MM.1S (cell line): Measurements from ENCODE around the gene PDE4B.

Experiments
- DNase-seq: peaks from one replicate; pipeline ENCODE4 v3.0.0-alpha.2; 2015
- H2AFZ ChIP-seq: fragments of 300-600 bp; sonication (generic); 2 replicates; pipeline ENCODE4 v1.6.0; 2016; ENCODE audit warnings: antibody characterized with exemption, low read length
- H3F3A ChIP-seq: fragments of 300-600 bp; sonication (generic); 2 replicates; pipeline ENCODE4 v1.6.1; 2016; ENCODE audit warnings: mild to moderate bottlenecking, antibody characterized with exemption, low read length, moderate library complexity, mixed read lengths; ENCODE audit not compliant: insufficient read depth
- H3K27ac ChIP-seq: fragments of 300-600 bp; sonication (generic); 2 replicates; pipeline ENCODE4 v1.5.1; 2016; ENCODE audit warnings: mild to moderate bottlenecking, low read length
- H3K27me3 ChIP-seq: fragments of 300-600 bp; sonication (generic); replicated peaks from 2 replicates; pipeline ENCODE4 v1.6.0; 2016; ENCODE audit warnings: low read length; ENCODE audit not compliant: insufficient read depth
- H3K36me3 ChIP-seq: fragments of 300-600 bp; sonication (generic); replicated peaks from 2 replicates; pipeline ENCODE4 v1.6.1; 2016; ENCODE audit warnings: mild to moderate bottlenecking, low read length, mixed read lengths; ENCODE audit not compliant: insufficient read depth
- H3K4me1 ChIP-seq: fragments of 300-600 bp; sonication (generic); 2 replicates; pipeline ENCODE4 v1.6.1; 2016; ENCODE audit warnings: low read length, mixed read lengths
- H3K4me2 ChIP-seq: fragments of 300-600 bp; sonication (generic); 2 replicates; pipeline ENCODE4 v1.6.0; 2016; ENCODE audit warnings: low read depth, low read length
- H3K4me3 ChIP-seq: fragments of 300-600 bp; sonication (generic); 2 replicates; pipeline ENCODE4 v1.5.1; 2016; ENCODE audit warnings: low read length, mixed read lengths
- H3K79me2 ChIP-seq: fragments of 300-600 bp; sonication (generic); 2 replicates; pipeline ENCODE4 v1.6.1; 2016; ENCODE audit warnings: mixed run types, low read length, mixed read lengths
- H3K9ac ChIP-seq: fragments of 300-600 bp; sonication (generic); 2 replicates; pipeline ENCODE4 v1.6.1; 2016; ENCODE audit warnings: low read length, mixed read lengths
- H3K9me2 ChIP-seq: fragments of 300-600 bp; sonication (generic); replicated peaks from 2 replicates; pipeline ENCODE4 v1.6.1; 2016; ENCODE audit warnings: mild to moderate bottlenecking, low read length, mixed read lengths; ENCODE audit not compliant: insufficient read depth
- H3K9me3 ChIP-seq: fragments of 300-600 bp; sonication (generic); replicated peaks from 2 replicates; pipeline ENCODE4 v1.6.1; 2016; ENCODE audit warnings: mild to moderate bottlenecking, low read length, mixed read lengths; ENCODE audit not compliant: insufficient read depth
- H4K20me1 ChIP-seq: fragments of 300-600 bp; sonication (generic); 2 replicates; pipeline ENCODE4 v1.6.1; 2016; ENCODE audit warnings: mild to moderate bottlenecking, low read length, moderate library complexity, mixed read lengths; ENCODE audit not compliant: insufficient read depth
- EZH2 ChIP-seq: fragments of 300-600 bp; sonication (generic); optimal IDR thresholded peaks from 2 replicates; pipeline ENCODE3; 2017; ENCODE audit warnings: low read depth, mild to moderate bottlenecking, antibody characterized with exemption, low read length, mixed read lengths
- EZH2phosphoT487 ChIP-seq: fragments of 300-600 bp; sonication (generic); IDR thresholded peaks from 2 replicates; pipeline ENCODE4 v1.6.1; 2018; ENCODE audit warnings: antibody characterized with exemption, low read length
- TF ChIP-seq, protein P1 (sequence below): fragments of 300-600 bp; sonication (generic); IDR thresholded peaks from 2 replicates; pipeline ENCODE4 v1.5.1; 2016; ENCODE audit warnings: antibody characterized with exemption, low read length, mixed read lengths

PDE4B gene

DNA sequence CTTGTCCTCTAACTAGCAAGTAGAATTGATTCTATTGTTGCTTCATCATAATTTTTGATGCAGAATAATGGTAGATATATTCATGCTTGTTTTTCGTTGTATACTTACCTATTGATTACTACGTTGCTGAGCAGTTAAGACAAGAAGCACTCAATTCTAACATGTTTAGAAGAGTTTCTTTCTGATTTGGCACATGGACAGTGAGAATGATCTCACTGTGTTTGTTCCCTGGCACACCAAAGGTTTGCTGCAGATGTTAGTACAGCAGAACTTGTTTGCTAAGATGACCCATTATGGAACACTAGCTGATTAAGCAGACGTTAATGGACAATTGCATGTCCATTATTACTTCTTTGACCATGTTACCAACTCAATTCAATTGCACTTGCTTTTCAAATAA, 556.5 kb downstream of the PDE4B start:
- H3K9me3 ChIP-seq: no peaks in the 10 kb centered on the region
- peaks cover 33% of the 10 kb centered on the region for H3K4me1 ChIP-seq
- peak overlapping the region; percentile 63 for H3K4me2 ChIP-seq
- no peaks in the 10 kb centered on the region for H4K20me1 ChIP-seq
- peaks cover 90% of the 10 kb centered on the region for H3K79me2 ChIP-seq
- H3F3A ChIP-seq: peaks cover 23% of the 10 kb centered on the region; the same call in 1 of the 2 replicates
- H3K9ac ChIP-seq: peak overlapping the region; percentile 58
- no peaks in the 10 kb centered on the region for H3K27me3 ChIP-seq
- TF ChIP-seq EZH2: no peak
- TF ChIP-seq EZH2phosphoT487: no peak
- TF ChIP-seq, protein P1, sequence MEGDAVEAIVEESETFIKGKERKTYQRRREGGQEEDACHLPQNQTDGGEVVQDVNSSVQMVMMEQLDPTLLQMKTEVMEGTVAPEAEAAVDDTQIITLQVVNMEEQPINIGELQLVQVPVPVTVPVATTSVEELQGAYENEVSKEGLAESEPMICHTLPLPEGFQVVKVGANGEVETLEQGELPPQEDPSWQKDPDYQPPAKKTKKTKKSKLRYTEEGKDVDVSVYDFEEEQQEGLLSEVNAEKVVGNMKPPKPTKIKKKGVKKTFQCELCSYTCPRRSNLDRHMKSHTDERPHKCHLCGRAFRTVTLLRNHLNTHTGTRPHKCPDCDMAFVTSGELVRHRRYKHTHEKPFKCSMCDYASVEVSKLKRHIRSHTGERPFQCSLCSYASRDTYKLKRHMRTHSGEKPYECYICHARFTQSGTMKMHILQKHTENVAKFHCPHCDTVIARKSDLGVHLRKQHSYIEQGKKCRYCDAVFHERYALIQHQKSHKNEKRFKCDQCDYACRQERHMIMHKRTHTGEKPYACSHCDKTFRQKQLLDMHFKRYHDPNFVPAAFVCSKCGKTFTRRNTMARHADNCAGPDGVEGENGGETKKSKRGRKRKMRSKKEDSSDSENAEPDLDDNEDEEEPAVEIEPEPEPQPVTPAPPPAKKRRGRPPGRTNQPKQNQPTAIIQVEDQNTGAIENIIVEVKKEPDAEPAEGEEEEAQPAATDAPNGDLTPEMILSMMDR: no peak
- peak overlapping the region; percentile 71 for H3K27ac ChIP-seq
- H3K9me2 ChIP-seq: no peaks in the 10 kb centered on the region
- H3K4me3 ChIP-seq: peak overlapping the region; percentile 12; the same call in 1 of the 2 replicates
- H2AFZ ChIP-seq: no peak overlapping the region
- peak; percentile 36 for DNase-seq
- no peaks in the 10 kb centered on the region for H3K36me3 ChIP-seq

DNA sequence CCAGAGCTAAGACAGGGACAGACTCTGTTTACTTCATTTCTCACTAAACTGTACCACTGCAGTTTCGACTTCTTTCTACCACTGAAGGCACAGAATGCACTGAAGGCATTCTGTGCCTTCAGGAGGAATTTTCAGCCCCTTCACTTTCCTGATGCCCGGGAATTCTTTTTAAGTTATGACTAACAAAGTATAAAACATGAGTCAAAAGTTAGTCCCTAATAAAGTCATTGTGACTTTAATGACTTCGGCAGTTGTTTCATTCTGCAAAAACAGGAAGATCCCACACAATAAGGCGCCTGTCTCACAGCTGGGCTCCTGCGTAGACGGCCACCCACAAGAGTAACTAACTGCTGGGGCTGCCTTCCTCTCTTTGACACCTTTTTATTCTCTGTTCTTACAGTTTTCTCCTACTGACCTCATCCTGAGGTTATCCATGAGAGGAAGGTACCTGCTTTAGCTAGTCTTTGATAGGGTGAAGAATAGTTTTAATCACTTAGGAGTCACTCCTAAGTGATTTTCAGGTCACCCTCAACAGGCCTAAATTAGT, 557.4 kb downstream of the PDE4B start:
- no peaks in the 10 kb centered on the region for H3K36me3 ChIP-seq
- H3K27me3 ChIP-seq: no peaks in the 10 kb centered on the region
- H3K9me3 ChIP-seq: no peaks in the 10 kb centered on the region
- peak; percentile 66 for DNase-seq
- no peaks in the 10 kb centered on the region for H3K9me2 ChIP-seq
- peaks cover 33% of the 10 kb centered on the region for H3K4me1 ChIP-seq
- peak overlapping the region; percentile 58 for H3K9ac ChIP-seq
- peaks cover 23% of the 10 kb centered on the region; the same call in 1 of the 2 replicates for H3F3A ChIP-seq
- H3K79me2 ChIP-seq: peaks cover 90% of the 10 kb centered on the region
- peak overlapping the region; percentile 63 for H3K4me2 ChIP-seq
- H2AFZ ChIP-seq: no peak overlapping the region
- H3K4me3 ChIP-seq: peak overlapping the region; percentile 12
- H3K27ac ChIP-seq: peak overlapping the region; percentile 71
- H4K20me1 ChIP-seq: no peaks in the 10 kb centered on the region
- TF ChIP-seq, protein P1: no peak
- TF ChIP-seq EZH2phosphoT487 (no peak), EZH2 (no peak)

DNA sequence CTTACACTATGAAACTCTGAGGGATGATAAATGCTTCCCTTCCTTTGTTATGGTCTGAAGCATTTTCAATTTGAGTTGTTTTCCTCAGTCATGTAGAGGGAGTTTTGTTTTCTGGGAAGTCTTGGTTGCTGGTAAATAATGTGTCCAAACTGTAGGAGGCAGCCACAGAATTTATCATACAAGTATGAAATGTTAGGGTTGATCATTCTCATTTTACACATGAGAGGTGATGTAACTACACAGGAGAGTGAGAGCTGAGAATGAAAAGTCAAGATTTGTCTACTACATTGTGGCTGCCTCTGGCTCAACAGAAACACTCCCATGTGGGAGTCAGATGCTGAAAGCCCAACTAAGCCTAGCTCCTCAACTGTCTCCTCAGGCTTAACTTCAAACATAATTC, 558.8 kb downstream of the PDE4B start:
- peaks cover 23% of the 10 kb centered on the region; the same call in 1 of the 2 replicates for H3F3A ChIP-seq
- H3K9me3 ChIP-seq: no peaks in the 10 kb centered on the region
- no peak for DNase-seq
- TF ChIP-seq, protein P1: no peak
- TF ChIP-seq EZH2 (no peak), EZH2phosphoT487 (no peak)
- H3K9ac ChIP-seq: no peak overlapping the region
- peak overlapping the region; percentile 2; the same call in 1 of the 2 replicates for H3K4me2 ChIP-seq
- no peaks in the 10 kb centered on the region for H3K36me3 ChIP-seq
- no peaks in the 10 kb centered on the region for H3K9me2 ChIP-seq
- H3K4me1 ChIP-seq: peaks cover 33% of the 10 kb centered on the region
- H3K4me3 ChIP-seq: no peak overlapping the region
- H4K20me1 ChIP-seq: no peaks in the 10 kb centered on the region
- H3K27ac ChIP-seq: peak overlapping the region; percentile 32; the same call in 1 of the 2 replicates
- H2AFZ ChIP-seq: no peak overlapping the region
- H3K79me2 ChIP-seq: peaks cover 86% of the 10 kb centered on the region
- H3K27me3 ChIP-seq: no peaks in the 10 kb centered on the region
